Endothelial cell of umbilical vein (primary cell): ENCODE results near the gene TCP11X1.
"Not testable (repeated sequence)": the region's sequence is repeated elsewhere in the genome, so short reads cannot be mapped to it uniquely, and the experiment has no call there.

Source experiments
- EZH2 ChIP-seq: IDR thresholded peaks from 2 replicates; pipeline ENCODE4 v1.6.1; 2012; ENCODE audit warnings: borderline replicate concordance, low read depth, mild to moderate bottlenecking, moderate library complexity, low read length, inconsistent platforms; ENCODE audit not compliant: severe bottlenecking
- FOS ChIP-seq: IDR thresholded peaks from 2 replicates; pipeline ENCODE4 v1.6.1; 2011; ENCODE audit warnings: mild to moderate bottlenecking, low read length, moderate library complexity, borderline replicate concordance; ENCODE audit not compliant: insufficient read depth
- JUN ChIP-seq: IDR thresholded peaks from 2 replicates; pipeline ENCODE4 v1.6.1; 2011; ENCODE audit warnings: borderline replicate concordance, low read depth; ENCODE audit not compliant: insufficient read length, insufficient read depth
- MYC ChIP-seq: IDR thresholded peaks from one replicate; pipeline ENCODE4 v1.6.1; 2011; ENCODE audit warnings: mild to moderate bottlenecking, low read depth, low read length
- POLR2A ChIP-seq: IDR thresholded peaks from 2 replicates; pipeline ENCODE4 v1.6.1; 2012; ENCODE audit warnings: low read depth, mild to moderate bottlenecking, control low read depth, low read length
- POLR2AphosphoS5 ChIP-seq: IDR thresholded peaks from 2 replicates; pipeline ENCODE4 v1.6.1; 2012; ENCODE audit warnings: low read depth, mild to moderate bottlenecking, control low read depth, low read length, moderate library complexity; ENCODE audit not compliant: insufficient read depth
- TF ChIP-seq, protein P1 (sequence below), 2 donors: IDR thresholded peaks; 1 replicate in 1 of 2; 2 replicates in 1 of 2; pipeline ENCODE4 v1.5.1; 2011; ENCODE audit warnings: low read length in 2 of 2, mild to moderate bottlenecking in 2 of 2, moderate library complexity in 2 of 2, control low read depth in 1 of 2, inconsistent platforms in 1 of 2, low read depth in 1 of 2; ENCODE audit not compliant: insufficient read depth in 1 of 2; ENCODE audit errors: extremely low read depth in 1 of 2
- TF ChIP-seq, protein P2 (sequence below): IDR thresholded peaks from 2 replicates; pipeline ENCODE4 v1.6.1; 2011; ENCODE audit not compliant: insufficient read depth, insufficient read length

DNA sequence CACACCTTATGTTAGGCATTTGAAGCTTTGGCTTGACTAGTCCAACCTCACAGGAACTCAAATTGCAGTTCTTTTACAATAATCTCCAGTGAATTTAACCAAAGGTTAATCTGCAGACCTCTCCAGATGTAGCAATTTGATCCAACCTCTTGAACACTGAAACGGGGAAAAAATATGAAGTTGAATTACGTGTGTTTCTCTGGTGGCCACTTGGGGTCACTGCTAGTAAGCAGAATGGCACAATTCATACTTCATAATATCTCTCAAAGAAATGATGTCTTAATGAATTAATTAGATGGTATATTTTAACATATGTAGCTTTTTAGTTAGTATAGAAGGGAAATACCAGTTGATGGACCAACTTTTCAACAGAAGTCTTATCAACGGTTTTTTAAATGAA lies 1.4 kb downstream of the TCP11X1 start:
- TF ChIP-seq POLR2A, POLR2AphosphoS5, EZH2, JUN, FOS, MYC: not testable (repeated sequence)
- TF ChIP-seq, protein P1, sequence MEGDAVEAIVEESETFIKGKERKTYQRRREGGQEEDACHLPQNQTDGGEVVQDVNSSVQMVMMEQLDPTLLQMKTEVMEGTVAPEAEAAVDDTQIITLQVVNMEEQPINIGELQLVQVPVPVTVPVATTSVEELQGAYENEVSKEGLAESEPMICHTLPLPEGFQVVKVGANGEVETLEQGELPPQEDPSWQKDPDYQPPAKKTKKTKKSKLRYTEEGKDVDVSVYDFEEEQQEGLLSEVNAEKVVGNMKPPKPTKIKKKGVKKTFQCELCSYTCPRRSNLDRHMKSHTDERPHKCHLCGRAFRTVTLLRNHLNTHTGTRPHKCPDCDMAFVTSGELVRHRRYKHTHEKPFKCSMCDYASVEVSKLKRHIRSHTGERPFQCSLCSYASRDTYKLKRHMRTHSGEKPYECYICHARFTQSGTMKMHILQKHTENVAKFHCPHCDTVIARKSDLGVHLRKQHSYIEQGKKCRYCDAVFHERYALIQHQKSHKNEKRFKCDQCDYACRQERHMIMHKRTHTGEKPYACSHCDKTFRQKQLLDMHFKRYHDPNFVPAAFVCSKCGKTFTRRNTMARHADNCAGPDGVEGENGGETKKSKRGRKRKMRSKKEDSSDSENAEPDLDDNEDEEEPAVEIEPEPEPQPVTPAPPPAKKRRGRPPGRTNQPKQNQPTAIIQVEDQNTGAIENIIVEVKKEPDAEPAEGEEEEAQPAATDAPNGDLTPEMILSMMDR (IDR thresholded peaks at IDR 0.05; ENCODE audit: extremely low read depth in 1 of 2, insufficient read depth in 1 of 2, low read depth in 1 of 2, low read length in 2 of 2) = not testable (repeated sequence)
- TF ChIP-seq, protein P2, sequence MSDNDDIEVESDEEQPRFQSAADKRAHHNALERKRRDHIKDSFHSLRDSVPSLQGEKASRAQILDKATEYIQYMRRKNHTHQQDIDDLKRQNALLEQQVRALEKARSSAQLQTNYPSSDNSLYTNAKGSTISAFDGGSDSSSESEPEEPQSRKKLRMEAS = not testable (repeated sequence)
